ENCODE data around the gene LCLAT1. TPM values are rescaled to one million over a fixed set of nuclear protein-coding genes. Genes with fewer than 3 reads are reported as not detected.

The LCLAT1 gene
- total and polyA plus RNA-seq, 2 of the 4 experiments (the other 2 are of a cell fraction), result 7.5 to 11.5 TPM

GRCh38 chr2:30400151-30400954, 46.7 kb upstream of the LCLAT1 start:
- no peak overlapping the region for H2AK9ac ChIP-seq (replicated peaks; ENCODE audit: low read depth, low read length, poor library complexity)
- no peaks in the 10 kb centered on the region for H3K27me3 ChIP-seq (ENCODE audit: control insufficient read depth, insufficient read depth, low read length)
- no peak overlapping the region for H4K8ac ChIP-seq (ENCODE audit: low read depth in 2 of 2, low read length in 2 of 2)
- H3K4me3 ChIP-seq (ENCODE audit: insufficient read depth, low read depth, low read length), result no peak overlapping the region
- H3K79me1 ChIP-seq (ENCODE audit: low read depth in 1 of 2, low read length in 2 of 2), result no peaks in the 10 kb centered on the region
- no peak overlapping the region for H3K14ac ChIP-seq (replicated peaks; ENCODE audit: low read depth, low read length)
- H3K23ac ChIP-seq (ENCODE audit: low read depth, low read length), result no peak overlapping the region
- CTCF ChIA-PET, result interaction anchor here (0.6 kb wide), 1 partner anchor 26 kb away, joined by 4 read pairs; no protein-coding TSS in a partner anchor
- in situ Hi-C loops (cut with MboI; ENCODE audit: low sequenced_read_pairs) (no loop called here), intact Hi-C loops (cut with micrococcal nuclease) (no loop called here), dilution Hi-C loops (cut with HindIII; ENCODE audit: low sequenced_read_pairs, unreplicated experiment) (no loop called here)
- no peak overlapping the region for H2BK120ac ChIP-seq (ENCODE audit: low read depth, low read length)
- TF ChIP-seq SMC3 (IDR thresholded peaks at IDR 0.05; ENCODE audit: low read depth, low read length) (no peak), USF2 (IDR thresholded peaks at IDR 0.05; ENCODE audit: low read depth, low read length) (no peak), CHD1 (IDR thresholded peaks at IDR 0.05; ENCODE audit: low read depth, low read length) (no peak), POLR2A (IDR thresholded peaks at IDR 0.05; ENCODE audit: low read depth, low read length) (no peak), MAZ (IDR thresholded peaks at IDR 0.05; ENCODE audit: borderline replicate concordance, low read depth, low read length) (no peak), MXI1 (IDR thresholded peaks at IDR 0.05; ENCODE audit: borderline replicate concordance, low read depth, low read length) (no peak), CEBPB (IDR thresholded peaks at IDR 0.05; ENCODE audit: low read depth, low read length) (no peak), MAFK (IDR thresholded peaks at IDR 0.05; ENCODE audit: low read depth, low read length) (no peak), ELK1 (IDR thresholded peaks at IDR 0.05; ENCODE audit: borderline replicate concordance, low read depth, low read length) (no peak), FOS (IDR thresholded peaks at IDR 0.05; ENCODE audit: low read depth, low read length) (no peak), RAD21 (IDR thresholded peaks at IDR 0.05; ENCODE audit: low read length) (no peak), NFE2L2 (IDR thresholded peaks at IDR 0.05; ENCODE audit: low read depth, low read length) (no peak), RFX5 (IDR thresholded peaks at IDR 0.05; ENCODE audit: low read depth, low read length) (no peak)
- no peaks in the 10 kb centered on the region for H3K9me1 ChIP-seq (ENCODE audit: insufficient read depth, low read length)
- BruUV-seq (replicated peaks), result no TSS peak
- H4K91ac ChIP-seq (ENCODE audit: insufficient read depth, low read depth, low read length), result no peak overlapping the region
- no CpG with 5 or more reads among the region's 11 CpGs for WGBS, 2 experiments (ENCODE audit: extremely low coverage in 2 of 2, insufficient read length in 1 of 2)
- H3K56ac ChIP-seq (ENCODE audit: extremely low read depth, insufficient read depth, low read length), result no peak overlapping the region
- H2AK5ac ChIP-seq (ENCODE audit: low read depth, low read length), result no peak overlapping the region
- H3K36me3 ChIP-seq (ENCODE audit: control insufficient read depth, insufficient read depth, low read length), result no peaks in the 10 kb centered on the region
- no peak overlapping the region for H4K5ac ChIP-seq (ENCODE audit: low read depth, low read length)
- no peak overlapping the region for H2BK20ac ChIP-seq (ENCODE audit: low read depth, low read length)
- H3K4ac ChIP-seq (ENCODE audit: low read depth, low read length), result no peak overlapping the region
- H2BK5ac ChIP-seq (ENCODE audit: low read depth, low read length, poor library complexity, severe bottlenecking), result no peak overlapping the region
- H3K4me1 ChIP-seq (ENCODE audit: control insufficient read depth, insufficient read depth, low read length), result peaks cover 15% of the 10 kb centered on the region
- H3K4me2 ChIP-seq (ENCODE audit: low read depth, low read length), result no peak overlapping the region
- POLR2A ChIA-PET (ENCODE audit: unreplicated experiment), result no interaction called here
- H4K20me1 ChIP-seq (ENCODE audit: insufficient read depth, low read length), result no peaks in the 10 kb centered on the region
- H3K9me3 ChIP-seq (ENCODE audit: control insufficient read depth, insufficient read depth, low read length), result no peaks in the 10 kb centered on the region
- no peak overlapping the region for H3K27ac ChIP-seq (ENCODE audit: insufficient read depth, low read length)
- H3K9ac ChIP-seq (ENCODE audit: low read depth, low read length), result no peak overlapping the region
- ATAC-seq (ENCODE audit: low read depth), result no peak
- no peak overlapping the region for H2AFZ ChIP-seq (replicated peaks; ENCODE audit: low read length, poor library complexity)
- no peak for DNase-seq
- no peak overlapping the region for H2BK15ac ChIP-seq (ENCODE audit: low read depth, low read length)
- H3K18ac ChIP-seq (ENCODE audit: low read depth, low read length), result no peak overlapping the region
